Measurements from ENCODE around the gene TPST1.

Gene TPST1

GRCh38 chr7:66239467-66239856 is 34.3 kb downstream of the TPST1 start:
- no peak for DNase-seq

GRCh38 chr7:66245008-66245407 is 39.9 kb downstream of the TPST1 start:
- DNase-seq, result no peak

- DNase-seq, result no peak
These were observed 41.5 kb downstream of the TPST1 start for GRCh38 chr7:66246554-66247171.

GRCh38 chr7:66247380-66248078 is 42.4 kb downstream of the TPST1 start:
- DNase-seq, result no peak

DNA sequence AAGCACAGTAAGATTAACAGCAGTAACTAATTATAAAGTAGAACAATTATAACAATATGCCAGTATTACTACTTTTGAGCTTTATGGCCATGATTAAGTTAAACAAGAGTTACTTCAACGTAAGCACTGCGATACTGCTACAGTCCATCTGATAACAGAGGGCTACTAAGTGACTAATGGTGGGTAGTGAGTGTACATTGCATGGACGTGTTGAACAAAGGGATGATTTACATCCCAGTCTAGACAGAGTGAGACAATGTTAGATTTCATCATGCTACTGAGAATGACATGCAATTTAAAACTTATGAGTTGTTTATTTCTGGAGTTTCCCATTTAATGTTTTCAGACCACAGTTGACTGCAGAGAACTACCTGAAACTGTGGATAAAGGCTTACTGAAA is 45.6 kb downstream of the TPST1 start:
- no peak for DNase-seq

DNA sequence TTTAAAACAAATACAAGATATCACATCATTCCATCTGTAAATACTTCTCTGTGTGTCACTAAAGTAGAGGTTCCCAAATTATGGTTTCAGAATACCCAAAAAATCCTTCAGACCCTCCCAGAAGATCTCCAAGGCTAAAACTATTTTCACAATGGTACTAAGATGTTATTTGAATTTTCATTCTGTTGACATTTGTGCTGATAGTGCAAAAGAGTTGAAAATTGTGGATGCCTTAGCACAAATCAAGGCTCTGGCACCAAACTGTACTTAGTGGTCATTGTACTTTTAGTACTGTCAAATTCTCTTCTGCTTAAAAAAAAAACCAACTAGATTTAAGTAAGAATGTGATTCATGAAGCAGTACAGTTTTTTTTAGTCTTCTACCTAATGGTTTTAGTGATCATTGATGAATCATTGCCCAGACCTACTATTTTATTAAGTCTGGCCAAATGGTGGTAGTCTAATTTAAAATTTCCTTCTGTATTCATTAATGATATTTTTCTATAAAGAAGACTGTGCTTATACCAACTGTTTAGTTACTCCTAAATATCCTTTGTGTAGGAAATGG is 50.5 kb downstream of the TPST1 start:
- DNase-seq, result no peak

DNA sequence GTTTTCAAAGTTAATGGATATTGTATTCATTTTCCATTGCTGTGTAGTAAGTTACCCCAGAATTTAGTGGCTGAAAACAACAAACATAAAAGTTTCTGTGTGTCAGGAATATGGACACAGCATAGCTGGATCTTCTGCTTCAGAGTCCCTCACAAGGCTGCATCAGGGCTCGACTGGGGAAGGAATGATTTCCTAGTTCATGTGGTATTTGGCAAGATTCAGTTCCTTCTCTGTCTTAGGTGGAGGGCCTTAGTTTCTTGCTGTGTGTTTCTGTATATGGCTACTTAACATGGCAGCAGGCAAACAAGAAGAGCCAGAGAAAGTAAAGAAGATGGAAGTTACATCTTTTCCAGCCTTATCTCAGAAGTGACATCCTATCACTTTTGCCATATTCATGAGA is 51.1 kb downstream of the TPST1 start:
- no peak for DNase-seq

- no peak for DNase-seq
These were observed 52.3 kb downstream of the TPST1 start for GRCh38 chr7:66257481-66257880.

DNA sequence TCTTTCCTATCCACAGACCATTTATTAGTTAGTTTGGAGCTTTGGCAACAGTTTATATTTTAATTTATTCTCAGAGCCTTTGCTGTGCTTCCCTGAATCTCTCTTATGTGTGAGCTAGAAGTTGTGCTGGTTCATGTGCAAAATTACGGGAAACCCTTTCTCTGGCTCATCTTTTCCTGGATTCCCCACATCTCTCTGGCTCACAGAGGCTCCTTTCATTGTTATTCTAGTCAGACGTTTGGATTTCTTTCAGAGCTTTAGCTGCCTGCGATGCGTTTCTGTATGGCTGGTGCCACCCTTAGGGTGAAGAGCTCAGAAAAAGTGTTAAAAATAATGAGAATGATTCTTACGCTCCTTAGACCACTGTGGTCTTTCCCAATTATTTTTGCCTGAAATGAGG is 53.3 kb downstream of the TPST1 start:
- DNase-seq, result no peak

DNA sequence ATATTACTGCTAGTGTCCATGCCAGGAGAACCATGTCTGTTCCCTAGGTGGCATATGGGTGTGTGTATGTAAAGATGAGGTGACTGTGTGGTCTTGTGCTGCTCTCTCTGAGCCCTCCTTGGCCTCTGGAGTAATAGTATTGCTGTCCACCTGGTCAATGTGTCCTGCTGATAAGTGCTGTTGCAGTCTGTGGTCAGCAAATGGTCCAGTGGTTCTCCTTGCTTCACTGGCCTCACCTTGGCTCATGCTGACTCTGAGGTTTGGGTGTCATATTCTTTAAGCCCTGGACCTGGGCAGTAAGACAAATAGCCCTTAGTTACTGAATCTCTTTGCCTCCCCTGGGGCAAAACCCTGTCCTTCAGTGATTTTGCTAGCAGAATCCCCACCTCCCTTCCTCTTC is 56.8 kb downstream of the TPST1 start:
- DNase-seq, result no peak

- DNase-seq, result no peak
These were observed 58.8 kb downstream of the TPST1 start for GRCh38 chr7:66263936-66264335.

GRCh38 chr7:66265566-66265965 is 60.4 kb downstream of the TPST1 start:
- DNase-seq, result no peak

DNA sequence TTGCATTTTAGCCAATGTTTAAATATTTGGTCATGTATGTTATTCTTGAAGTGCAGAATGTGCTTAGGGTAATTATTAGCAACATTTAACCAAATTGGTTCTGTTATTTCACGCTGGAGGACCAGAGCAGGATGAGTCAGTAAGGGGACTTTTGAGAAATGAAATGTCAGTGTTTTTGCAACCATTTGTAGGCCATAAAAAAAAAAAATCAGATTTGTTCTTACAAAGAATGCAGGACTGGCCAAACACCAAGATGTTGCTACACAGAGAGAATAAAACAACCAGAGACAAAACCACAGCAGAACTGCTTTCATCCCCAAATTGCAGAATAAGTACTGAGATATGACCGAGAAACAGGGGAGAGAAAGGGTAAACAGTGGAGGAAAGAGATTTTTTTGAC is 62.1 kb downstream of the TPST1 start:
- no peak for DNase-seq

DNA sequence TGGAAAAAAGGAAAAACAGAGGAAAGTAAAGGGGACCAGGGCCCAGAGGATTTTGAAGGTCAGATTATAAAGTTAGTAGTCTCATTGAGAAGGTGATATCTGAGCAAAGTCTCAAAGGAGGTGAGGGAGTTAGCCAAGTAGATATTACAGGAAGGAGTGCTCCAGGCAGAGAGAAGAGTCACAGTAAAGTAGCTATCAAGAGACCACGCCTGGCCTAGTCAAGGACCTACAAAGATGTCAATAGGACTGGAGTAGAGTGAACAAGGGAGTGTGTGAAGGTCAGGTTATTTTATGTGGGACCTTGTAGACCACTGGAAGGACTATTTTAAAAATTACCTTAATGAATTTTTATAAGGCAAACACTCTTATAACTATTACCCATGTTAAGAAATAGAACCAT is 64.8 kb downstream of the TPST1 start:
- DNase-seq, result no peak

GRCh38 chr7:66272321-66272720 is 67.2 kb downstream of the TPST1 start:
- no peak for DNase-seq

DNA sequence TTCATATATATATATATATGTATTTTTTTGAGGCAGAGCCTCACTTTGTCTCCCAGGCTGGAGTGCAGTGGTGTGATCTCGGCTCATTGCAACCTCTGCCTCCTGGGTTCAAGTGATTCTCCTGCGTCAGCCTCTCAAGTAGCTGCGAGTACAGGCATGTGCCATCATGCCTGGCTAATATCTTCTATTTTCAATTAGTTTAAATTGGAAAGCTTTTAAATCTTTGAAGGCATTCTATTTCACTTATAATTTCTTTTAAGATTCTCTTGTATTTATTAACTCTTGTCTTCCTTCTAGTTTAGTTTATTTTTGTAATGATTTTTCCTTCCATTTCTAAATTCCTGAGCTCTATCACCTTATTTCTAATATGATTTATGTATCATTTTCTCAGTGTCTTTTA is 71.2 kb downstream of the TPST1 start:
- no peak for DNase-seq

DNA sequence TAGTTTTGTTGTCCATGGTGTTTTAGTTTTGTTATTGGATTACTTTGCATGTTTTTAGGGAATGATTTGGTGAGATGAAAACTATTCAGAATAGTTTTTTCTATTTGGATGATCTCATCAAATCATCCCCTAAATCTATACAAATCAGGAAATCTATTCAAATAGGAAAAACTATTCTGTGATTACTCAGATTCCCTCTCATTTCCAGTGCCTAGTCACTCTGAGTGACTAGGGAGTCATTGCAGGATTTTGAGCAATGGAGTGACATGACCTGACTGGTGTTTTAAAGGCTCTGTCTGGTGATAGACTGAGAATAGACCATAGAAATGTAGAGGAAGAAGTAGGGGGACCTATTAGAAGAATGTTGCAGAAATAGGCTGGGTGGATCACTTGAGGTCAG is 72.4 kb downstream of the TPST1 start:
- DNase-seq, result no peak

DNA sequence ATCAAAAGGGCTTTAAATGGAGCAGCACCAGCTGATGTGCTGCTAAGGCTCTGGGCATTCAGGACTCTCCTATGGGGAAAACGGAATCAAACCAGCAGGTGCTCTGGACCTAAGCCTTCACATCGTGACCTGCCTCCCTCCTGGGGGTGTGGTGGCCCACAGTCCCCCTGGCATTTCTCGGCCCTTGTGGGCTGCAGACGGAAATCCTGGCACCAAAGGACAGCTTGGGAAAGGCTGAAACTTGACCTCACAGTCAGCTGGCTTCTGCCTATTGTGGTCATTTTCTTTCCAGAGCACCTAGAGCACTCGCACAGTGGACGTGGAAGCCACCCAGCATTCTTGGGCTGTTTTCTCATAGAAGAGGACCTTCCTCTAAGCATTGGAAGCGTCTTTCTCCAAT is 74.8 kb downstream of the TPST1 start:
- DNase-seq, result no peak

DNA sequence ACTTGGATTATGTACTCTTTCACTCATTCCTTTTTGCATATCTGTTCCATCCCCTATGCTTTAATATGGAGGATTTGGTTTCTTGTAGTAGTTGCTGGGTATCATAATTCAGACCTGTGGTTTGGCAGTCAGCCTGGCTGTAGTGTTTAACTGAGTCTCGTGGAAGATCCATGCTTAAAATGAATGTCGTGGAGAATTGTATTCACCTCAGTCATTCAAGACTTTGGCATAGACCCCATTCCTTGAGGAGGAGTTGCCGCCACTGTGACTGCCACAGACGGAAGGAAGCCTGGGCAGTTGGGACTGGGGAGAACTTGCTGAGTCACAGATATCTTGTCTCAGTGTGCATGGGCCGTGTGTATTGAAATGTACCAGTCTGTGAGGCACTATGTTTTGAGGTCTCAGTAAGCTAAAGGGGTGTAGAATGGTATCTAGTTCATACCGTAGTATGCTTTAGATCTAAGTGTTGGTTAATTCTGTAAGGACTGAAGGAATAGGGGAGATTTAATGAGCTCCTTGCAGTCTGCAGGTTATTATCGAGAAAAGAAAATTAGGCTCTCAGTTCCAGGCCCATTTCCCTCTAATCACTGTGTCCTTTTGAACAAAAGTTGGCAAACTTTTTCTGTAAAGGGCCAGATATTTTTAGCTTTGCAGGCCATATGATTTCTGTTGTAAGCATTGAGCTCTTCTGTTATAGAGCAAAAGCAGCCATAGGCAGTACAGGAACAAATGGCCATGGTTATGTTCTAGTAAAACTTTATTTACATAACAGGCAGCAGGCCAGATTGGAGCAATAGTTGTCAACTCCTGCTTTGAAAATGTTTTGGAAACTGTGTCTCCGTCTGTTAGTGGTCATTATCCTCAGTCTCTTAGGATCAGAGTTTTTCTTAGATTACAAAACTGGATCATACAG is 76.8 kb downstream of the TPST1 start:
- peak; percentile 57 for DNase-seq

DNA sequence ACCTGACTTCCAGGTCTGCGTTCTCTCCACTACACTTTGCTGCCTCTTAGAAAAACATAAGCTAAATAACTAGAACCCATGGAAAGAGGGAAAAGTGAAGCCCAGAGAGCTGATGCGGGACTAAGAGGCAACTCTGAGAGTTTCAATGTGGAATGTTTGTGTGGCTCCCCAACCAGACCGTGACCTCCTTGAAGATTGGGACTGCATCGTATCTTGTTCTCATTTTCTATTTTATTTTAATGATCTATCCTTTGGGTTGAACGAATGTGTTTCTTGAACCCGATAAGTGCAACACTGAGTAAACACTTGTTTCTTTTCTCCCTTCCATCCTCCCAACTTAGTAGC is 77.4 kb downstream of the TPST1 start:
- DNase-seq, result no peak

DNA sequence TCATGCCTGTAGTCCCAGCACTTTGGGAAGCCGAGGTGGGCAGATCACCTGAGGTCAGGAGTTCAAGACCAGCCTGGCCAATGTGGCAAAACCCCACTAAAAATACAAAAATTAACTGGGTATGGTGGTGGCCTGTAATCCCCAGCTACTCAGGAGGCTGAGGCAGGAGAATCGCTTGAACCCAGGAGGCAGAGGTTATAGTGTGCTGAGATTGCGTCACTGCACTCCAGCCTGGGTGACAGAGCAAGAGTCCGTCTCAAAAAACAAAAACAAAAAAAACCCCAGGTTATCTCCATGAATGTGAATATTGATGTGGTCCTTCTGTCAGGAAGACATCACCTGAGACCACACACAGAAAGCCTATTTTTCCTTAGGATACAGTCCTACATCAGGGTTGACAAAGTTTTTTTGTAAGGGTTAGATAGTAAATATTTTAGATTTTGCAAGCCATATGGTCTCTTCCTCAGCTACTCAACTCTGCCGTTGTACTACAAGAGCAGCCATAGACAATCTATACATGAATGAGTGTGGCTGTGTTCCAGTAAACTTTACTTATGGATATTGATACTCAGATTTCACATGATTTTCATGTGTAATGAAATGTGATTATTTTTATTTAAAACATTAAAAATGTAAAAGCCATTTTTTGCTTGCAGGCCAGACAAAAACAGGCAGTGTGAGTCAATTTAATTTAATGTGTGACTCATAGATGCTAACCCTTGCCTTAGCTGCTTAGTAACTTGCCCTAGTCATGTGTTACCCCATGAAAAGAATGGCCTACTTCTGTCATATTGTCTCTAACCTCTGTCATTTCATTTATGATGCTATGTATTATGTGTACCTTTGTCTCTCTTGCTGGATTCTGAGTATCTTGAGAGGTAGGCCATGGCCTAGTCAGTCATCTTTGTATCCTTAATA is 78.1 kb downstream of the TPST1 start:
- DNase-seq, result no peak

DNA sequence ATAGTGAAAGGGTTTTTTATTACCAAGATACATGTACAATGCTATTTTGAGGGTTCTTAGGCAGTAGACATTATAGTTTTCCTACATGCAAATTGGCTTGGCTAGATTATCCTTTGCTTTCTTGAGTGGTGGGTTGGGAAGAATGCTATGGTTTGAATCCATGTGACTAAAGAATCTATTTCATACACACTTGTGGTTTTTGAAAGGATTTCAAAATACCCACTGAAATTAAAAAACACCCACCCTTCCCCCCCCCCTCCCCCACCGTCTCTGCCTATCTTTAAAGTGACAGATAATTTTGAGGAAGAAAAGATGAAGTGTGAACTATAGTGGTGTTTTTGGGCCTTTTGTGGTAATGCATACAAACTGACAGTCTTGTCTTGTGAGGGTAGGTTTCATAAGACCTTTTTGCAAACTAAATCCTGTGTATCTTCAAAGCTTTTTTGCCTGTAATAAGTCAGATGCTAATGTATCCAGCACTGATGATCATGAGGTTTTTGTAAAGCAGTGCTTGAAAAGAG is 90.9 kb downstream of the TPST1 start:
- DNase-seq, result no peak
